VCaP (cell line): ENCODE data around the gene CPA2.

Experiments used
- H3K27ac ChIP-seq: fragments of 450-650 bp; 2 replicates; pipeline ENCODE4 v1.5.1; 2017
- CTCF ChIP-seq: fragments of 450-650 bp; conservative IDR thresholded peaks from 2 replicates; pipeline ENCODE4 v1.5.1; 2017; ENCODE audit warnings: mild to moderate bottlenecking, moderate library complexity

Gene CPA2

GRCh38 chr7:130279286-130279685 is 12.6 kb downstream of the CPA2 start:
- TF ChIP-seq CTCF: no peak
- no peak overlapping the region for H3K27ac ChIP-seq

GRCh38 chr7:130279906-130280305 is 13.2 kb downstream of the CPA2 start:
- H3K27ac ChIP-seq: no peak overlapping the region
- no peak for TF ChIP-seq CTCF

- TF ChIP-seq CTCF: no peak
- no peak overlapping the region for H3K27ac ChIP-seq
These were observed 14.6 kb downstream of the CPA2 start for GRCh38 chr7:130281260-130281659.

GRCh38 chr7:130286881-130287280 is 20.2 kb downstream of the CPA2 start:
- no peak overlapping the region for H3K27ac ChIP-seq
- no peak for TF ChIP-seq CTCF

- H3K27ac ChIP-seq: no peak overlapping the region
- no peak for TF ChIP-seq CTCF
These were observed 21.5 kb downstream of the CPA2 start for GRCh38 chr7:130288168-130288567.

- no peak for TF ChIP-seq CTCF
- H3K27ac ChIP-seq: no peak overlapping the region
These were observed 22.2 kb downstream of the CPA2 start for GRCh38 chr7:130288829-130289228.

GRCh38 chr7:130289478-130289877 is 22.8 kb downstream of the CPA2 start:
- H3K27ac ChIP-seq: no peak overlapping the region
- TF ChIP-seq CTCF: no peak

- TF ChIP-seq CTCF: no peak
- no peak overlapping the region for H3K27ac ChIP-seq
These were observed 24.1 kb downstream of the CPA2 start for GRCh38 chr7:130290745-130291144.
